Inflammatory macrophage treated with lipopolysaccharide for 1 hour (primary cell): Measurements from ENCODE around the gene LRIG3.
"Not testable (repeated sequence)": the region's sequence is repeated elsewhere in the genome, so short reads cannot be mapped to it uniquely, and the experiment has no call there.

ENCODE experiments used
- DNase-seq, 2 donors: peaks; one replicate each; pipeline ENCODE4 v3.0.0-alpha.2; 2020 to 2022

The LRIG3 gene

GRCh38 chr12:58895053-58895452, 25.3 kb downstream of the LRIG3 start:
- no peak for DNase-seq

DNA sequence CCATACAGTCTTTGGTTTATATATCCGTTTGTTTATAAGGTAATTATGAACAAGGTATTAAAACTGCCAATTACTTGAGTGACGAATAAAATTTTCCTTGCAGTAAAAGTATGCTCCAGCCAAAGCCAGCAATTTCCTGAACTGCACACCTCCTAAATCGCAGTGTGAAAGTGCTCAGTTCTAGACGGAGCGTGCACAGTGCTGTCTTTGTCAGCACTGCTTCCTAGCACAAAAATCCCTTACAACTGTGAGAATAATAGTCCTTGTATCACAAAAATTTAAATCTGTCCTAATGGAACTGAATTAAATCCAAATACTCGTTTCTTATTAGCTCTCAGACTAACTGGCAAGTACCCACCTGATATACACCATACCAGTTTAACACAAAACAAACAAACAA, 26.3 kb downstream of the LRIG3 start:
- DNase-seq = no peak

DNA sequence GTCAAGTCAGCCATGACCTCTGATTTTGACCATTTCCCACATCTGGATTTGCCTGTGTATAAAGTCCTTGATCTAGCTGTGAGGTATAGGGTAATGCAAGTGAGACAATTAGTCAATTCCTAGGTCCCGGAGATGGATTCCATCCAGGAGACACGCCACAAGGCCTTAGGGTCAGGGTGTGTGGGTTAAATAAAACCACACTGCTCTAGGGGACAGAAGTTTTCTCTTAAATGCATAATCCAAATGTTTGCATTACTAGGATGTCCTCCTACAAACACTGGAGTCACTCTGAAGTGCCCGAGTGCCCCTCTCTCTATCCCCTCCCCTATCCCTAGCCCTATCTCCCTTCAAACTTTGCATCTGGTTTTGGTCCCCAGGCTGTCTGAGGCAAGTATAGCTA, 26.8 kb downstream of the LRIG3 start:
- no peak for DNase-seq

GRCh38 chr12:58889557-58889956, 30.7 kb downstream of the LRIG3 start:
- DNase-seq = no peak

- no peak for DNase-seq
Observed at GRCh38 chr12:58888131-58888783, 32.0 kb downstream of the LRIG3 start.

DNA sequence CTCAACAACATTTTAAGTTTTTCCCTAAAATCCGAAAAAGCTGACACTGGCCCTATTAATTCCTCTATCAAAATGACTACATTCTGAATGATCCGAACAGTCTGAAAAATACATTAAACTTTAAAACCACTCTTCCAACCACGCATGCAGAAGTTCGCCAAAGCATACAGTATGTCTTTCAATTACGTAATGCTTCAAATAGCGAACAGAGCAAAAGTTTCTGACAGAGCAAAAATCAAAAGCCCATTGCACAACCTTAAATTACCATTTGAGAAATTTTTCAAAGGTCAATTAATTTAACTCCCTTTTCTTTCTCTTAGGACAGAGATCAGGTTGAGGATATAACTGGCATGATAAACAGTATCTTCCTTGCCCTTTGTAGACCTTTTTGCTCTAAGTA, 33.2 kb downstream of the LRIG3 start:
- no peak for DNase-seq

- no peak for DNase-seq
Observed at GRCh38 chr12:58886474-58886873, 33.8 kb downstream of the LRIG3 start.

- DNase-seq = no peak
Observed at GRCh38 chr12:58884916-58885315, 35.4 kb downstream of the LRIG3 start.

GRCh38 chr12:58883576-58884334, 36.5 kb downstream of the LRIG3 start:
- no peak for DNase-seq

GRCh38 chr12:58882826-58883225, 37.5 kb downstream of the LRIG3 start:
- DNase-seq = no peak

- DNase-seq = no peak
Observed at GRCh38 chr12:58881816-58882215, 38.5 kb downstream of the LRIG3 start.

- DNase-seq = no peak
Observed at GRCh38 chr12:58880639-58881038, 39.7 kb downstream of the LRIG3 start.

DNA sequence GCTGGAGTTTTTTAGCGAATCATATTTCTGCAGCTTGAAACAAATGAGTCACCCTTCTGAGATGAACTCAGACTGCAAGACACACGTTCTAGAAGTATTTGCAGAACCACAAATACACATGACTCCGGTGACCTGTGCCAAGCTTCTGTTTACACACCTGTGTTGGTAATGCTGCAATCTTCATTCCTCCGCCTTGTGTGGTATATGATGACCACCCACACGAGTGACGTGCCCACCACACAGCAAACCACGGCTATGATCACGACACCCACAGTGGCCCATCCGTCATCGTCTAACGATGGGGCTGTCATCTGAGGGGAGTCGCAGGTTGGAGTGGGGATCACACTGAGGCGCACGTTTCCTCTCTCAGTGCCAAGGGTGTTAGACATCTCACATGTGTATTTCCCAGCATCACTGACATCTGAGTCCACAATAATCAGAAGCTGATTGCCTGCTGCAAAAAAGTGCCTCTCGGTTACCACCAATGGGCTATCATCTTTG, 43.0 kb downstream of the LRIG3 start:
- DNase-seq = no peak

DNA sequence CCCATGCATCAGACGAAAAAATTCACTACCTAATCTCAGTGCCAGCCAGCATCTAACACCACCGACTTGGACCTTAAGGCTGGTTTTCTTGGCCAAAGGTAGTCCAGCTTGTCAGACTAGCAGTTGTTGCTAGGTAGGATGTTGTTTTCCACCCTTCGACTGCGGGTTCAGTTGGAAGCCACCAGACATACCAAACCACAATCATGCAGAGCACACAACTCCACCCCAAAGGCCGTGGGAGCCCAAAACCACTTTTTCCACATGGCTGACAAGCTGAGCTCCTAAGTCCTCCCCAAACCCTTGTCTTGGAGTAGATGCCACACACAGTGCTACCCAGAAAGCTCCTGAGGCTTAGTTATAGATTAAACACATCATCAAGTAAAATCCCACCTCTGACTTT, 46.8 kb downstream of the LRIG3 start:
- no peak for DNase-seq

GRCh38 chr12:58871556-58871955, 48.7 kb downstream of the LRIG3 start:
- no peak for DNase-seq

GRCh38 chr12:58870595-58870994, 49.7 kb downstream of the LRIG3 start:
- no peak for DNase-seq

DNA sequence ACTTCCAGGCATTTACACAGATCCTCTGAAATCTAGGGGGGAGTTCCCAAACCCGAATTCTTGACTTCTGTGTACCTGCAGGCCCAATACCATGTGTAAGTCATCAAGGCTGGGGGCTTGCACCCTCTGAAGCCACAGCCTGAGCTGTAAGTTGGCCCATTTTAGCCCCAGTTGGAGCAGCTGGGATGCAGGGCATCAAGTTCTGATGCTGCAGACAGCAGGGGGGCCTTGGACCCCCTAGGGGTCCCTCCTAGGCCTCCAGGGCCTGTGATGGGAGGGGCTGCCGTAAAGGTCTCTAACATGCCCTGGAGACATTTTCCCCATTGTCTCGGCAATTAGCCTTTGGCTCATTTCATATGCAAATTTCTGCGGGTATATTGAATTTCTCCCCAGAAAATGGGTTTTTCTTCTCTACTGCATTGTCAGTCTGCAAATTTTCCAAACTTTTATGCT, 59.5 kb downstream of the LRIG3 start:
- DNase-seq = no peak

GRCh38 chr12:58860056-58860787, 60.1 kb downstream of the LRIG3 start:
- DNase-seq = no peak

DNA sequence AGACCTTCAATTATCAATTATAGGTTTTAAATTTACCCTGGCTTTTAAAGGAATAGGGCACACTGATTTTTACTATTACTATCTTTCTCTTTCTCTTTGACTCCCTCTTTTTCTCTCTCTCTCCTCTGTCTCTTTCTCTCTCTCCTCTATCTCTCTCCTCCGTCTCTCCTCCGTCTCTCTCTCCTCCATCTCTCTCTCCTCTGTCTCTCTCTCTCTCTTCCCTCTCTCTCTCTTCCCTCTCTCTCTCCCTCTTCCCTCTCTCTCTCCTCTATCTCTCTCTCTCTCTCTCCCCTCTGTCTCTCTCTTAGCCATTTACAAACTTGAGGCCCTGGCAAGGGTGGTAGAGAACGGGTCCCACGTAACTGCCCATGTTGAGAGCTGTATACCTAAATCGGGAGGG, 62.3 kb downstream of the LRIG3 start:
- DNase-seq = no peak

- not testable (repeated sequence) for DNase-seq
Observed at GRCh38 chr12:58857206-58857605, 63.1 kb downstream of the LRIG3 start.

GRCh38 chr12:58855630-58856029, 64.7 kb downstream of the LRIG3 start:
- DNase-seq = not testable (repeated sequence)

DNA sequence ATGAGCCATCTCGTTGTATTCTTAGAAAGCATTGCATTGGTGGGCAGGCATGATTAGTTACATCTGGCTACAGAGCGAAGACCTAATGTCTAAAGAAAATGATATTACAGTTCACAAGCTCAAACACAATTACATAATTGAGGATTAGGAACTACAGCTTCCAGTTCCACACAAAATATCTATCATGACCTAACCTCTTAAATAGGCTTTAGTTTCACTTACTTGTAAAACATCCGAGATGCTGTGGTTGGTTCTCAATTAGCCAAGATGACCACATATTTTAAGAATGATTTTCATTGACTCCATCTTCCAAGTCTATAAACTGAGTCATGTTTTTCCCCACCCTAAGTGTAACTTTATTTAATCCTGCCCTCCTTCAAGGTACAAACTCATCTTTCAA, 69.5 kb downstream of the LRIG3 start:
- DNase-seq = no peak

DNA sequence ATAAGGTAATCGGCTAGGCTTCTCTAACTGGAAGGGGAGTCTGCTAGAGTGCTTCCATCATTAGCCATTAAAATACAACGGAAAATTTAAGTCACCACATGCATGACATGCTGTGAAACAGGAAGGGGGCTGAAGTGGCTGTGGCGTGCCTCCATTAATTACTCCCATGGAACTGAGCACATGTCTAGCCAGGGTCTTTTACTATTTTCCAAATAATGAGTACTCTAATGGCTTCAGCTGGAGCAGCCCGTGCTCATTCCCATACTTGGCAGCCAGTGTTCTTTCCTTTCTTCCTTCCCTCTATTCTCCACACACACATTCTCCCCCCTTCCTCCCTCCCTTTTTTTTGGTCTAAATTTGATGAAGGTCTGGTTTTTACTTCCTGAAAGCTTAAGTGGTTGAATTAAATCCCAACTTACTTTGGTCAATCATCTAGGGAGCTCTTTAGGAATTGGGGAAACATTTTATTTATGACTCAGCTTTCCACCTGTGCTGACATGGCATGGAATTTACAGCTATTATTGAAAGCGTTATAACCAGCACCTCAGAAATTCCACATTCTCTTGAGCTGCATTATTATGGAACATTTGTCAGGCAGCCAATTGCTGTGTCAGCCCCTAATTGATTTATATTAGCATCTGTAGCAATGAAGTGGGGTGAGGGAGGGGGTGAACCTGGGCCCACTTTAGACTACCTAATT, 72.3 kb downstream of the LRIG3 start:
- no peak for DNase-seq
